Smooth muscle cell (in vitro differentiated cells): ENCODE measurements around the gene COL4A6. TPM values are rescaled to one million over a fixed set of nuclear protein-coding genes. Genes with fewer than 3 reads are reported as not detected.
A peak's percentile ranks its signal among the peaks of the same experiment; 100 is the strongest.

Source experiments
- DNase-seq: peaks from one replicate; lab custom pipeline; 2025; ENCODE audit not compliant: unreplicated experiment; lab: John Stamatoyannopoulos, UW
- H2AFZ ChIP-seq: fragments of 200-600 bp; sonication (generic); 2 replicates; pipeline ENCODE4 v1.6.0; 2016; ENCODE audit warnings: antibody characterized with exemption, low read depth, mild to moderate bottlenecking
- H3F3A ChIP-seq: fragments of 200-600 bp; sonication (generic); 2 replicates; pipeline ENCODE4 v1.6.0; 2017; ENCODE audit warnings: antibody characterized with exemption, low read depth
- H3K27ac ChIP-seq: fragments of 200-600 bp; sonication (generic); 2 replicates; pipeline ENCODE4 v1.5.1; 2016; ENCODE audit warnings: low read depth, mild to moderate bottlenecking
- H3K27me3 ChIP-seq: fragments of 200-600 bp; sonication (generic); 2 replicates; pipeline ENCODE4 v1.6.1; 2016; ENCODE audit warnings: low read depth, mild to moderate bottlenecking
- H3K36me3 ChIP-seq: fragments of 200-600 bp; sonication (generic); 2 replicates; pipeline ENCODE4 v1.5.1; 2016; ENCODE audit warnings: low read depth
- H3K4me1 ChIP-seq: fragments of 200-600 bp; sonication (generic); 2 replicates; pipeline ENCODE4 v1.5.1; 2016; ENCODE audit warnings: low read depth
- H3K4me2 ChIP-seq: fragments of 200-600 bp; sonication (generic); 2 replicates; pipeline ENCODE4 v1.6.0; 2016; ENCODE audit warnings: mild to moderate bottlenecking
- H3K4me3 ChIP-seq: fragments of 200-600 bp; sonication (generic); 2 replicates; pipeline ENCODE4 v1.5.1; 2016; ENCODE audit warnings: mild to moderate bottlenecking
- H3K79me2 ChIP-seq: fragments of 200-600 bp; sonication (generic); 2 replicates; pipeline ENCODE4 v1.6.0; 2016; ENCODE audit warnings: low read depth, mild to moderate bottlenecking
- H3K9ac ChIP-seq: fragments of 200-600 bp; sonication (generic); 2 replicates; pipeline ENCODE4 v1.6.0; 2016; ENCODE audit warnings: low read depth
- H3K9me3 ChIP-seq: fragments of 200-600 bp; sonication (generic); replicated peaks from 2 replicates; pipeline ENCODE4 v1.5.1; 2016; ENCODE audit warnings: low read depth
- H4K20me1 ChIP-seq: fragments of 200-600 bp; sonication (generic); 2 replicates; pipeline ENCODE4 v1.6.0; 2016; ENCODE audit warnings: low read depth
- CTCF ChIP-seq: fragments of 200-600 bp; sonication (generic); IDR thresholded peaks from 2 replicates; pipeline ENCODE4 v1.5.1; 2017; ENCODE audit warnings: borderline replicate concordance, mild to moderate bottlenecking, antibody characterized with exemption; ENCODE audit not compliant: insufficient read depth, poor library complexity, severe bottlenecking
- WGBS: methylation state at CpG from one replicate; pipeline ENCODE4 v1.1.7; 2016; ENCODE audit warnings: low lambda C conversion rate; 5-methylcytosine and 5-hydroxymethylcytosine counted together
- polyA plus RNA-seq: library from polyadenylated mRNA; unstranded; fragments of >200 nt; fragmentation: Nextera tagmentation; extraction: Ambion mirVana; gene quantifications from 2 replicates; pipeline ENCODE4 v1.2.1, GENCODE V29; 2016
- total RNA-seq: library from RNA; depleted of rRNA; stranded (reverse); fragments of >200 nt; gene quantifications from 2 replicates; pipeline ENCODE4 v1.2.3, GENCODE V29; 2014

The COL4A6 gene
- total and polyA plus RNA-seq, 2 experiments from 2014 or later = 10.2 to 15.1 TPM

GRCh38 chrX:108217876-108218275 lies 220.3 kb downstream of the COL4A6 start:
- H2AFZ ChIP-seq = no peak overlapping the region
- H4K20me1 ChIP-seq = no peaks in the 10 kb centered on the region
- H3K4me3 ChIP-seq = no peak overlapping the region
- no peak overlapping the region for H3K9ac ChIP-seq
- no peaks in the 10 kb centered on the region for H3K27me3 ChIP-seq
- DNase-seq = no peak
- no peaks in the 10 kb centered on the region for H3K79me2 ChIP-seq
- H3K9me3 ChIP-seq = no peaks in the 10 kb centered on the region
- no peak overlapping the region for H3K4me2 ChIP-seq
- H3K27ac ChIP-seq = peak overlapping the region; percentile 58
- peaks cover 4% of the 10 kb centered on the region for H3F3A ChIP-seq
- H3K36me3 ChIP-seq = no peaks in the 10 kb centered on the region
- no peak for TF ChIP-seq CTCF
- H3K4me1 ChIP-seq = no peaks in the 10 kb centered on the region
- WGBS = 76% methylated on average over 3 of the region's 3 CpGs

GRCh38 chrX:108216919-108217571 lies 221.2 kb downstream of the COL4A6 start:
- no peaks in the 10 kb centered on the region for H3K9me3 ChIP-seq
- H3K9ac ChIP-seq = no peak overlapping the region
- no peaks in the 10 kb centered on the region for H3K27me3 ChIP-seq
- DNase-seq = no peak
- peak overlapping the region; percentile 58 for H3K27ac ChIP-seq
- no peaks in the 10 kb centered on the region for H3K79me2 ChIP-seq
- H3K4me2 ChIP-seq = peak overlapping the region; percentile 2
- no peaks in the 10 kb centered on the region for H4K20me1 ChIP-seq
- no peaks in the 10 kb centered on the region for H3K4me1 ChIP-seq
- H3K36me3 ChIP-seq = no peaks in the 10 kb centered on the region
- peaks cover 4% of the 10 kb centered on the region for H3F3A ChIP-seq
- no peak overlapping the region for H3K4me3 ChIP-seq
- TF ChIP-seq CTCF = no peak
- no peak overlapping the region for H2AFZ ChIP-seq
- 42% methylated on average over 3 of the region's 3 CpGs for WGBS

GRCh38 chrX:108216405-108216804 lies 221.8 kb downstream of the COL4A6 start:
- H3K36me3 ChIP-seq = no peaks in the 10 kb centered on the region
- no peak overlapping the region for H3K9ac ChIP-seq
- H2AFZ ChIP-seq = no peak overlapping the region
- peaks cover 4% of the 10 kb centered on the region for H3F3A ChIP-seq
- no peak for TF ChIP-seq CTCF
- DNase-seq = no peak
- H3K9me3 ChIP-seq = no peaks in the 10 kb centered on the region
- H3K27ac ChIP-seq = peak overlapping the region; percentile 58
- no peak overlapping the region for H3K4me3 ChIP-seq
- no peaks in the 10 kb centered on the region for H3K4me1 ChIP-seq
- WGBS = 45% methylated on average over 1 of the region's 1 CpG
- H4K20me1 ChIP-seq = no peaks in the 10 kb centered on the region
- H3K27me3 ChIP-seq = no peaks in the 10 kb centered on the region
- no peaks in the 10 kb centered on the region for H3K79me2 ChIP-seq
- peak overlapping the region; percentile 2 for H3K4me2 ChIP-seq

GRCh38 chrX:108211301-108211700 lies 226.9 kb downstream of the COL4A6 start:
- WGBS = 56% methylated on average over 1 of the region's 1 CpG
- Histone ChIP-seq H3K4me1 (no peaks in the 10 kb centered on the region), H2AFZ (no peak overlapping the region), H3K4me3 (no peak overlapping the region), H3K9ac (no peak overlapping the region), H3K9me3 (no peaks in the 10 kb centered on the region), H3F3A (peaks cover 4% of the 10 kb centered on the region), H4K20me1 (no peaks in the 10 kb centered on the region), H3K27ac (no peak overlapping the region), H3K4me2 (no peak overlapping the region), H3K79me2 (no peaks in the 10 kb centered on the region), H3K27me3 (no peaks in the 10 kb centered on the region), H3K36me3 (no peaks in the 10 kb centered on the region)
- DNase-seq = no peak
- no peak for TF ChIP-seq CTCF
